NCI-H446 (cell line): Measurements from ENCODE around the gene SF1.
A peak's percentile ranks its signal among the peaks of the same experiment; 100 is the strongest.

Experiments used
- DNase-seq, 2 experiments: peaks; one replicate each; lab custom pipeline; 2025; lab: John Stamatoyannopoulos, UW

Gene SF1

GRCh38 chr11:64777449-64778222 lies 706 bp downstream of the SF1 start:
- DNase-seq: peak; percentile 47 to 87

GRCh38 chr11:64776875-64777274 lies 1.5 kb downstream of the SF1 start:
- DNase-seq: no peak

- no peak for DNase-seq
Measured at GRCh38 chr11:64776425-64776824, 1.9 kb downstream of the SF1 start.

- no peak for DNase-seq
Measured at GRCh38 chr11:64774144-64774543, 4.2 kb downstream of the SF1 start.

GRCh38 chr11:64772303-64773018 lies 5.9 kb downstream of the SF1 start:
- no peak for DNase-seq

GRCh38 chr11:64771861-64772260 lies 6.5 kb downstream of the SF1 start:
- DNase-seq: no peak

GRCh38 chr11:64770120-64770519 lies 8.2 kb downstream of the SF1 start:
- DNase-seq: no peak

GRCh38 chr11:64769283-64769682 lies 9.1 kb downstream of the SF1 start:
- no peak for DNase-seq

- DNase-seq: no peak
Measured at GRCh38 chr11:64768300-64768694, 10.0 kb downstream of the SF1 start.

- peak; percentile 40 to 54 for DNase-seq
Measured at GRCh38 chr11:64767344-64768299, 10.7 kb downstream of the SF1 start.

GRCh38 chr11:64766881-64767280 lies 11.5 kb downstream of the SF1 start:
- DNase-seq: no peak

GRCh38 chr11:64765851-64766665 lies 12.3 kb downstream of the SF1 start:
- no peak for DNase-seq

GRCh38 chr11:64765291-64765850 lies 13.0 kb downstream of the SF1 start:
- DNase-seq: no peak

- no peak for DNase-seq
Measured at GRCh38 chr11:64764753-64765152, 13.6 kb downstream of the SF1 start.

GRCh38 chr11:64764040-64764611 lies 14.2 kb downstream of the SF1 start:
- no peak for DNase-seq

GRCh38 chr11:64763526-64764039 lies 14.8 kb downstream of the SF1 start:
- DNase-seq: no peak

GRCh38 chr11:64762674-64763525 lies 15.4 kb downstream of the SF1 start:
- DNase-seq: no peak

- no peak for DNase-seq
Measured at GRCh38 chr11:64762277-64762673, 16.1 kb downstream of the SF1 start.

GRCh38 chr11:64760759-64761420 lies 17.5 kb downstream of the SF1 start:
- no peak for DNase-seq
